A673 (cell line): ENCODE data around the gene SGO2.

ENCODE experiments used
- CTCF ChIP-seq: fragments of 300-800, 200-600 bp; sonication (generic); conservative IDR thresholded peaks from 2 replicates; pipeline ENCODE4 v1.5.1; 2017; ENCODE audit warnings: low read depth, mild to moderate bottlenecking, antibody characterized with exemption, low read length, moderate library complexity, mixed read lengths
- EZH2 ChIP-seq: fragments of 200-600 bp; sonication (generic); IDR thresholded peaks from 2 replicates; pipeline ENCODE4 v1.6.1; 2017; ENCODE audit warnings: borderline replicate concordance, low read depth, mild to moderate bottlenecking, mixed read lengths, antibody characterized with exemption, low read length; ENCODE audit not compliant: poor library complexity, severe bottlenecking

GRCh38 chr2:200534572-200534971 lies 8.6 kb downstream of the SGO2 start:
- no peak for TF ChIP-seq EZH2
- no peak for TF ChIP-seq CTCF
